Hepatocyte (in vitro differentiated cells): ENCODE data around the gene DPY19L1. TPM values are rescaled to one million over a fixed set of nuclear protein-coding genes. Genes with fewer than 3 reads are reported as not detected.
"Not testable (repeated sequence)": the region's sequence is repeated elsewhere in the genome, so short reads cannot be mapped to it uniquely, and the experiment has no call there.

Experiments used
- DNase-seq: peaks from one replicate; pipeline ENCODE4 v3.0.0-alpha.2; 2016; ENCODE audit warnings: low spot score
- H2AFZ ChIP-seq: fragments of 200-600 bp; sonication (generic); 2 replicates; pipeline ENCODE4 v1.6.0; 2016; ENCODE audit warnings: antibody characterized with exemption, mild to moderate bottlenecking
- H3K27ac ChIP-seq: fragments of 200-600 bp; sonication (generic); 2 replicates; pipeline ENCODE4 v1.5.1; 2016; ENCODE audit warnings: mild to moderate bottlenecking
- H3K27me3 ChIP-seq: fragments of 200-600 bp; sonication (generic); 2 replicates; pipeline ENCODE4 v1.6.1; 2016
- H3K36me3 ChIP-seq: fragments of 200-600 bp; sonication (generic); replicated peaks from 2 replicates; pipeline ENCODE4 v1.5.1; 2016; ENCODE audit warnings: low read depth; ENCODE audit not compliant: insufficient read depth
- H3K4me1 ChIP-seq: fragments of 200-600 bp; sonication (generic); 2 replicates; pipeline ENCODE4 v1.5.1; 2016; ENCODE audit warnings: mild to moderate bottlenecking, moderate library complexity; ENCODE audit not compliant: insufficient read depth
- H3K4me2 ChIP-seq: fragments of 200-600 bp; sonication (generic); 2 replicates; pipeline ENCODE4 v1.6.0; 2016
- H3K4me3 ChIP-seq: fragments of 200-600 bp; sonication (generic); 2 replicates; pipeline ENCODE4 v1.5.1; 2016; ENCODE audit warnings: mild to moderate bottlenecking
- H3K79me2 ChIP-seq: fragments of 200-600 bp; sonication (generic); 2 replicates; pipeline ENCODE4 v1.6.0; 2017; ENCODE audit warnings: mild to moderate bottlenecking
- H3K9me2 ChIP-seq: fragments of 200-600 bp; sonication (generic); replicated peaks from 2 replicates; pipeline ENCODE4 v1.6.0; 2017; ENCODE audit warnings: mild to moderate bottlenecking; ENCODE audit not compliant: insufficient read depth
- H3K9me3 ChIP-seq: fragments of 200-600 bp; sonication (generic); 2 replicates; pipeline ENCODE4 v1.5.1; 2016; ENCODE audit warnings: low read depth, mild to moderate bottlenecking
- H4K20me1 ChIP-seq: fragments of 200-600 bp; sonication (generic); 2 replicates; pipeline ENCODE4 v1.6.0; 2016; ENCODE audit warnings: mild to moderate bottlenecking; ENCODE audit not compliant: insufficient read depth, poor library complexity, severe bottlenecking
- CTCF ChIP-seq: fragments of 200-600 bp; sonication (generic); IDR thresholded peaks from 2 replicates; pipeline ENCODE4 v1.5.1; 2016; ENCODE audit warnings: antibody characterized with exemption, mild to moderate bottlenecking; ENCODE audit not compliant: poor library complexity
- EZH2 ChIP-seq: fragments of 200-600 bp; sonication (generic); IDR thresholded peaks from 2 replicates; pipeline ENCODE4 v1.6.1; 2016; ENCODE audit warnings: antibody characterized with exemption, mild to moderate bottlenecking, borderline replicate concordance
- EZH2phosphoT487 ChIP-seq: fragments of 200-600 bp; sonication (generic); IDR thresholded peaks from one replicate; pipeline ENCODE4 v1.6.1; 2018; ENCODE audit warnings: antibody characterized with exemption, mild to moderate bottlenecking, low read depth, moderate library complexity; ENCODE audit not compliant: unreplicated experiment, severe bottlenecking
- WGBS: methylation state at CpG from one replicate; pipeline ENCODE4 v1.1.6; 2016; ENCODE audit warnings: low lambda C conversion rate; ENCODE audit errors: missing lambda C conversion rate; 5-methylcytosine and 5-hydroxymethylcytosine counted together
- polyA plus RNA-seq: library from polyadenylated mRNA; unstranded; fragments of >200 nt; fragmentation: Nextera tagmentation; extraction: Ambion mirVana; gene quantifications from 2 replicates; pipeline ENCODE4 v1.2.1, GENCODE V29; 2016
- total RNA-seq: library from RNA; depleted of rRNA; stranded (reverse); fragments of >200 nt; gene quantifications from 2 replicates; pipeline ENCODE4 v1.2.3, GENCODE V29; 2014

The DPY19L1 gene
- total RNA-seq (16.7 and 17.8 TPM in 2 replicates), polyA plus RNA-seq (7.6 and 8.8 TPM in 2 replicates)

GRCh38 chr7:35037211-35037525 is at the start of gene DPY19L1:
DPY19L1 (minus strand) TSS chr7:35037485; CDS start chr7:35037394, 91 bp downstream.
- Histone ChIP-seq H3K4me3 (peak within 1 kb of the TSS; percentile 92), H3K79me2 (peaks cover 36% of the 10 kb centered on the region), H3K4me1 (peaks cover 10% of the 10 kb centered on the region), H3K9me3 (no peaks in the 10 kb centered on the region), H2AFZ (peak within 1 kb of the TSS; percentile 80), H3K9me2 (no peaks in the 10 kb centered on the region), H3K4me2 (peak within 1 kb of the TSS; percentile 91), H3K36me3 (no peaks in the 10 kb centered on the region), H3K27ac (peak within 1 kb of the TSS; percentile 95), H4K20me1 (peaks cover 3% of the 10 kb centered on the region), H3K27me3 (peaks cover 5% of the 10 kb centered on the region)
- DNase-seq = no peak
- under 1% methylated on average over 21 of the region's 48 CpGs for WGBS
- TF ChIP-seq EZH2 (no peak), EZH2phosphoT487 (no peak), CTCF (no peak)

- H3K4me1 ChIP-seq, DNase-seq, H3K4me2 ChIP-seq, H3K27me3 ChIP-seq, H3K9me2 ChIP-seq, H4K20me1 ChIP-seq, H3K36me3 ChIP-seq, H3K79me2 ChIP-seq, H3K9me3 ChIP-seq, H3K4me3 ChIP-seq, H2AFZ ChIP-seq, H3K27ac ChIP-seq: not testable (repeated sequence)
- 94% methylated on average over 3 of the region's 3 CpGs for WGBS
Observed at GRCh38 chr7:35079517-35079916, 42.2 kb upstream of the DPY19L1 start.

- not testable (repeated sequence) for H3K9me3 ChIP-seq, H3K27me3 ChIP-seq, H3K4me3 ChIP-seq, H3K4me1 ChIP-seq, H3K79me2 ChIP-seq, H3K9me2 ChIP-seq, H4K20me1 ChIP-seq, DNase-seq, H3K4me2 ChIP-seq, H2AFZ ChIP-seq, H3K27ac ChIP-seq, H3K36me3 ChIP-seq
- 77% methylated on average over 5 of the region's 5 CpGs for WGBS
Observed at GRCh38 chr7:35074008-35074407, 36.7 kb upstream of the DPY19L1 start.

GRCh38 chr7:35072950-35073827 is 35.9 kb upstream of the DPY19L1 start:
- not testable (repeated sequence) for H3K4me3 ChIP-seq, H3K36me3 ChIP-seq, H3K27ac ChIP-seq, H3K79me2 ChIP-seq, H3K4me2 ChIP-seq, H4K20me1 ChIP-seq, H3K27me3 ChIP-seq, H3K4me1 ChIP-seq, H3K9me2 ChIP-seq, H2AFZ ChIP-seq, H3K9me3 ChIP-seq
- DNase-seq = peak; percentile 42
- peak; percentile 51 for TF ChIP-seq CTCF
- WGBS = 56% methylated on average over 14 of the region's 14 CpGs

GRCh38 chr7:35069084-35069483 is 31.8 kb upstream of the DPY19L1 start:
- H3K9me2 ChIP-seq, H4K20me1 ChIP-seq, H3K4me2 ChIP-seq, H3K4me3 ChIP-seq, H3K9me3 ChIP-seq, H2AFZ ChIP-seq, H3K27me3 ChIP-seq, H3K27ac ChIP-seq, H3K79me2 ChIP-seq, DNase-seq, H3K4me1 ChIP-seq, H3K36me3 ChIP-seq: not testable (repeated sequence)
- 79% methylated on average over 1 of the region's 1 CpG for WGBS

GRCh38 chr7:35065382-35065781 is 28.1 kb upstream of the DPY19L1 start:
- 78% methylated on average over 2 of the region's 2 CpGs for WGBS
- not testable (repeated sequence) for DNase-seq, H3K36me3 ChIP-seq

GRCh38 chr7:35058571-35058970 is 21.3 kb upstream of the DPY19L1 start:
- not testable (repeated sequence) for H3K4me2 ChIP-seq, H3K9me2 ChIP-seq, H2AFZ ChIP-seq, H3K4me1 ChIP-seq, DNase-seq, H3K27me3 ChIP-seq, H3K27ac ChIP-seq, H3K79me2 ChIP-seq, H3K9me3 ChIP-seq, H4K20me1 ChIP-seq, H3K4me3 ChIP-seq, H3K36me3 ChIP-seq
- WGBS = 88% methylated on average over 3 of the region's 3 CpGs

More at GRCh38 chr7:35065382-35065781, 28.1 kb upstream of the DPY19L1 start:
- H3K27ac ChIP-seq, H3K79me2 ChIP-seq, H3K27me3 ChIP-seq, H3K9me2 ChIP-seq, H3K4me1 ChIP-seq, H3K9me3 ChIP-seq, H2AFZ ChIP-seq, H4K20me1 ChIP-seq, H3K4me2 ChIP-seq, H3K4me3 ChIP-seq: not testable (repeated sequence)
